HepG2 (cell line): ENCODE data around the gene COPS6. TPM values are rescaled to one million over a fixed set of nuclear protein-coding genes. Genes with fewer than 3 reads are reported as not detected.
A peak's percentile ranks its signal among the peaks of the same experiment; 100 is the strongest.

Experiments used
- BRCA1 ChIP-seq: sonication (generic); formaldehyde crosslinking; IDR thresholded peaks from 2 replicates; pipeline ENCODE4 v1.4.0; 2020; ENCODE audit warnings: missing genetic modification reagents
- CREM ChIP-seq, 2 experiments: sonication (generic) in 1 of 2; formaldehyde crosslinking in 1 of 2; IDR thresholded peaks; 2 replicates each; pipeline versions ENCODE4 v1.4.0 to v1.6.1; 2016 to 2020; ENCODE audit warnings: antibody characterized with exemption in 1 of 2, mild to moderate bottlenecking in 1 of 2, missing genetic modification reagents in 1 of 2
- FOXK2 ChIP-seq: fragments of 450-650 bp; IDR thresholded peaks from 2 replicates; pipeline ENCODE4 v1.6.1; 2016
- HHEX ChIP-seq: IDR thresholded peaks from 2 replicates; pipeline ENCODE4 v1.6.1; 2016; ENCODE audit warnings: control low read depth
- HNRNPH1 ChIP-seq: fragments of 200-400 bp; formaldehyde crosslinking; optimal IDR thresholded peaks from 2 replicates; pipeline ENCODE3; 2017; ENCODE audit warnings: mild to moderate bottlenecking, low read depth, low read length
- HOMEZ ChIP-seq: IDR thresholded peaks from 2 replicates; pipeline ENCODE4 v1.6.1; 2016; ENCODE audit warnings: low read depth
- MAX ChIP-seq: IDR thresholded peaks from 2 replicates; pipeline ENCODE4 v1.6.1; 2012; ENCODE audit warnings: inconsistent platforms
- NFE2 ChIP-seq: sonication (generic); formaldehyde crosslinking; IDR thresholded peaks from 2 replicates; pipeline ENCODE4 v1.4.0; 2020; ENCODE audit warnings: missing genetic modification reagents
- NR2F6 ChIP-seq, 2 experiments: IDR thresholded peaks; 2 replicates each; pipeline ENCODE4 v1.6.1; 2016; ENCODE audit warnings: antibody characterized with exemption in 1 of 2, mild to moderate bottlenecking in 1 of 2
- RXRB ChIP-seq: IDR thresholded peaks from 2 replicates; pipeline ENCODE4 v1.6.1; 2016; ENCODE audit warnings: borderline replicate concordance, missing genetic modification reagents, missing compliant biosample characterization
- SP140L ChIP-seq: sonication (generic); formaldehyde crosslinking; IDR thresholded peaks from 2 replicates; pipeline ENCODE4 v1.4.0; 2020; ENCODE audit warnings: missing genetic modification reagents, borderline replicate concordance
- ZBTB25 ChIP-seq: IDR thresholded peaks from 2 replicates; pipeline ENCODE4 v1.6.1; 2018; ENCODE audit warnings: missing genetic modification reagents
- ZNF207 ChIP-seq: fragments of 450-650 bp; IDR thresholded peaks from 2 replicates; pipeline ENCODE4 v1.6.1; 2016; ENCODE audit warnings: antibody characterized with exemption, borderline replicate concordance
- ZNF546 ChIP-seq: sonication (generic); formaldehyde crosslinking; conservative IDR thresholded peaks from 2 replicates; pipeline ENCODE4 v1.8.1; 2023; ENCODE audit warnings: mild to moderate bottlenecking, missing genetic modification reagents
- polyA plus RNA-seq, 8 experiments: library from polyadenylated mRNA; depleted of rRNA in 3 of 8; stranded (reverse) in 7 of 8; unstranded in 1 of 8; fragments of >200 nt; fragmentation: Illumina TruSeq in 4 of 8; extraction: Trizol in 4 of 8; gene quantifications; 2 replicates each; pipeline versions ENCODE4 v1.2.1 to v1.2.3, GENCODE V29; 2011 to 2016; ENCODE audit warnings: low read depth in 4 of 8, missing spikeins in 1 of 8, mixed read lengths in 1 of 8; ENCODE audit not compliant: insufficient read depth in 1 of 8
- total RNA-seq, 5 experiments: library from RNA; depleted of rRNA; stranded (reverse); fragments of >200 nt; fragmentation: Illumina TruSeq; extraction: Trizol; gene quantifications; 2 replicates each; pipeline ENCODE4 v1.2.3, GENCODE V29; 2016; ENCODE audit warnings: low read depth in 1 of 5
- TF ChIP-seq, protein P1 (sequence below): IDR thresholded peaks from 2 replicates; pipeline ENCODE4 v1.6.1; 2012; ENCODE audit warnings: low read length, improper control_type of control experiment

The COPS6 gene
- total and polyA plus RNA-seq, 2 of the 13 experiments (the other 11 are each of a cell fraction or from before 2014, with no cell fraction given): 33.4 to 117 TPM

GRCh38 chr7:100100420-100101015 lies 11.7 kb downstream of the COPS6 start (continued):
- TF ChIP-seq HNRNPH1 (peak; percentile 79), NFE2 (CRISPR knock-in tag) (no peak), MAX (peak; percentile 99), SP140L (CRISPR knock-in tag) (no peak), ZBTB25 (CRISPR knock-in tag) (peak; percentile 99), NR2F6 (IDR thresholded peaks at IDR 0.05) (no peak), NR2F6 (CRISPR knock-in tag; IDR thresholded peaks at IDR 0.05) (0 out of 2 replicates have a peak, but pooled peaks have one; percentile 20), BRCA1 (CRISPR knock-in tag) (no peak), CREM (IDR thresholded peaks at IDR 0.05) (peak; percentile 52; the same call in 1 of the 2 replicates), CREM (CRISPR knock-in tag; IDR thresholded peaks at IDR 0.05) (0 out of 2 replicates have a peak, but pooled peaks have one; percentile 44), FOXK2 (peak; percentile 99), RXRB (CRISPR knock-in tag) (peak; percentile 54; the same call in 1 of the 2 replicates), ZNF546 (CRISPR knock-in tag) (no peak; the same call in 1 of the 2 replicates), HOMEZ (CRISPR knock-in tag) (peak; percentile 45; the same call in 1 of the 2 replicates), ZNF207 (no peak), HHEX (CRISPR knock-in tag) (no peak)
- TF ChIP-seq, protein P1, sequence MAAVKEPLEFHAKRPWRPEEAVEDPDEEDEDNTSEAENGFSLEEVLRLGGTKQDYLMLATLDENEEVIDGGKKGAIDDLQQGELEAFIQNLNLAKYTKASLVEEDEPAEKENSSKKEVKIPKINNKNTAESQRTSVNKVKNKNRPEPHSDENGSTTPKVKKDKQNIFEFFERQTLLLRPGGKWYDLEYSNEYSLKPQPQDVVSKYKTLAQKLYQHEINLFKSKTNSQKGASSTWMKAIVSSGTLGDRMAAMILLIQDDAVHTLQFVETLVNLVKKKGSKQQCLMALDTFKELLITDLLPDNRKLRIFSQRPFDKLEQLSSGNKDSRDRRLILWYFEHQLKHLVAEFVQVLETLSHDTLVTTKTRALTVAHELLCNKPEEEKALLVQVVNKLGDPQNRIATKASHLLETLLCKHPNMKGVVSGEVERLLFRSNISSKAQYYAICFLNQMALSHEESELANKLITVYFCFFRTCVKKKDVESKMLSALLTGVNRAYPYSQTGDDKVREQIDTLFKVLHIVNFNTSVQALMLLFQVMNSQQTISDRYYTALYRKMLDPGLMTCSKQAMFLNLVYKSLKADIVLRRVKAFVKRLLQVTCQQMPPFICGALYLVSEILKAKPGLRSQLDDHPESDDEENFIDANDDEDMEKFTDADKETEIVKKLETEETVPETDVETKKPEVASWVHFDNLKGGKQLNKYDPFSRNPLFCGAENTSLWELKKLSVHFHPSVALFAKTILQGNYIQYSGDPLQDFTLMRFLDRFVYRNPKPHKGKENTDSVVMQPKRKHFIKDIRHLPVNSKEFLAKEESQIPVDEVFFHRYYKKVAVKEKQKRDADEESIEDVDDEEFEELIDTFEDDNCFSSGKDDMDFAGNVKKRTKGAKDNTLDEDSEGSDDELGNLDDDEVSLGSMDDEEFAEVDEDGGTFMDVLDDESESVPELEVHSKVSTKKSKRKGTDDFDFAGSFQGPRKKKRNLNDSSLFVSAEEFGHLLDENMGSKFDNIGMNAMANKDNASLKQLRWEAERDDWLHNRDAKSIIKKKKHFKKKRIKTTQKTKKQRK: no peak
